WTC11 (cell line): ENCODE data around the gene TRIB2.

Experiments
- ARID4B ChIP-seq: sonication (generic); formaldehyde crosslinking; IDR thresholded peaks from 2 replicates; pipeline ENCODE4 v1.8.0; 2023; ENCODE audit warnings: missing genetic modification reagents, mild to moderate bottlenecking, borderline replicate concordance
- CTCF ChIP-seq: fragments of 200-600 bp; IDR thresholded peaks from 2 replicates; pipeline ENCODE4 v1.8.0; 2022; ENCODE audit warnings: antibody characterized with exemption
- NFYB ChIP-seq: sonication (generic); formaldehyde crosslinking; conservative IDR thresholded peaks from 2 replicates; pipeline ENCODE4 v1.8.0; 2022; ENCODE audit warnings: low read depth, missing genetic modification reagents

GRCh38 chr2:12678186-12678585 is 38.5 kb upstream of the TRIB2 start:
- TF ChIP-seq CTCF = no peak
- no peak for TF ChIP-seq NFYB
- no peak for TF ChIP-seq ARID4B (CRISPR knock-in tag)
